ENCODE data around the gene SCUBE1.

- TF ChIP-seq CTCF (IDR thresholded peaks at IDR 0.05) (no peak), POLR2A (IDR thresholded peaks at IDR 0.05) (no peak)
These were observed 29.2 kb downstream of the SCUBE1 start for GRCh38 chr22:43313890-43314474.

All from esophagus squamous epithelium (tissue), 4 donors.